CD4-positive, alpha-beta T cell (primary cell): ENCODE results near the gene IL16. TPM values are rescaled to one million over a fixed set of nuclear protein-coding genes. Genes with fewer than 3 reads are reported as not detected.

Source experiments
- ATAC-seq: fragments of 200-7000 bp; cut with Tn5 transposase; one replicate; pipeline ENCODE4 v1.10.0; 2022; ENCODE audit warnings: mild to moderate bottlenecking; ENCODE audit not compliant: poor library complexity
- CTCF ChIA-PET: fragments of 350-600 bp; sonication (Branson Sonifier 250); formaldehyde crosslinking; loops from one replicate; lab custom pipeline; 2021; ENCODE audit warnings: antibody characterized with exemption, inconsistent platforms; lab: Charles Lee
- POLR2A ChIA-PET: fragments of 350-600 bp; sonication (Branson Sonifier 250); formaldehyde crosslinking; loops from one replicate; lab custom pipeline; 2021; ENCODE audit warnings: antibody characterized with exemption, inconsistent platforms; lab: Charles Lee
- DNase-seq, 14 experiments: peaks; one replicate each; pipeline ENCODE4 v3.0.0-alpha.2; 2013 to 2020; ENCODE audit warnings: mixed read lengths in 2 of 14
- H3K27ac ChIP-seq, 2 donors: one replicate each; pipeline versions ENCODE4 v1.5.1 to v1.7.0; 2013; ENCODE audit warnings: low read length in 2 of 2, low read depth in 1 of 2, mild to moderate bottlenecking in 1 of 2
- H3K27me3 ChIP-seq, 2 experiments: 1 replicate in 1 of 2; 2 replicates in 1 of 2; pipeline versions ENCODE4 v1.6.1 to v1.7.0; 2013; ENCODE audit warnings: low read length in 2 of 2, control low read depth in 1 of 2, mild to moderate bottlenecking in 1 of 2, moderate library complexity in 1 of 2; ENCODE audit not compliant: insufficient read depth in 2 of 2, control insufficient read depth in 1 of 2
- H3K36me3 ChIP-seq: one replicate; pipeline ENCODE4 v1.6.1; 2013; ENCODE audit warnings: low read length, control low read depth; ENCODE audit not compliant: insufficient read depth
- H3K4me1 ChIP-seq: one replicate; pipeline ENCODE4 v1.6.1; 2013; ENCODE audit warnings: low read length, control low read depth; ENCODE audit not compliant: insufficient read depth
- H3K4me3 ChIP-seq: one replicate; pipeline ENCODE4 v1.5.1; 2013; ENCODE audit warnings: mild to moderate bottlenecking, low read length, moderate library complexity
- H3K9me3 ChIP-seq, 2 experiments: 1 replicate in 1 of 2; 2 replicates in 1 of 2; pipeline versions ENCODE4 v1.6.1 to v1.7.0; 2013; ENCODE audit warnings: low read length in 2 of 2, mild to moderate bottlenecking in 2 of 2, control low read depth in 1 of 2, moderate library complexity in 1 of 2; ENCODE audit not compliant: control insufficient read depth in 1 of 2, insufficient read depth in 1 of 2
- H3K27ac Mint-ChIP-seq: one replicate; pipeline ENCODE4 v1.8.0; 2020; ENCODE audit warnings: mixed read lengths
- H3K27me3 Mint-ChIP-seq: one replicate; pipeline ENCODE4 v1.8.0; 2021; ENCODE audit warnings: mixed read lengths
- H3K36me3 Mint-ChIP-seq: one replicate; pipeline ENCODE4 v1.8.0; 2021; ENCODE audit warnings: low read depth, mixed read lengths
- H3K4me1 Mint-ChIP-seq: one replicate; pipeline ENCODE4 v1.8.0; 2021; ENCODE audit warnings: low read depth, mixed read lengths
- H3K4me3 Mint-ChIP-seq: one replicate; pipeline ENCODE4 v1.8.0; 2020; ENCODE audit warnings: mild to moderate bottlenecking, mixed read lengths
- H3K9me3 Mint-ChIP-seq: one replicate; pipeline ENCODE4 v1.8.0; 2020; ENCODE audit warnings: mixed read lengths
- intact Hi-C, 2 experiments: fragments of 100-400 bp; cut with DNase I in 1 of 2; cut with micrococcal nuclease in 1 of 2; formaldehyde crosslinking; loops; one replicate each; pipeline versions ENCODE4 v1.15.1 to v1.9.0; 2023 to 2025; cut with DNase I, micrococcal nuclease
- total RNA-seq, 174 experiments: library from RNA in 2 of 174; stranded (reverse) in 2 of 174; gene quantifications; one replicate each; pipeline ENCODE4 v1.2.3 and lab custom pipeline; 2021 to 2026
- TF ChIP-seq, protein P1 (sequence below): fragments of 200-600 bp; IDR thresholded peaks from one replicate; pipeline ENCODE4 v1.8.0; 2022; ENCODE audit warnings: antibody characterized with exemption, mild to moderate bottlenecking

The IL16 gene
- total RNA-seq, 2 experiments from 2014 or later: 164 to 168 TPM

DNA sequence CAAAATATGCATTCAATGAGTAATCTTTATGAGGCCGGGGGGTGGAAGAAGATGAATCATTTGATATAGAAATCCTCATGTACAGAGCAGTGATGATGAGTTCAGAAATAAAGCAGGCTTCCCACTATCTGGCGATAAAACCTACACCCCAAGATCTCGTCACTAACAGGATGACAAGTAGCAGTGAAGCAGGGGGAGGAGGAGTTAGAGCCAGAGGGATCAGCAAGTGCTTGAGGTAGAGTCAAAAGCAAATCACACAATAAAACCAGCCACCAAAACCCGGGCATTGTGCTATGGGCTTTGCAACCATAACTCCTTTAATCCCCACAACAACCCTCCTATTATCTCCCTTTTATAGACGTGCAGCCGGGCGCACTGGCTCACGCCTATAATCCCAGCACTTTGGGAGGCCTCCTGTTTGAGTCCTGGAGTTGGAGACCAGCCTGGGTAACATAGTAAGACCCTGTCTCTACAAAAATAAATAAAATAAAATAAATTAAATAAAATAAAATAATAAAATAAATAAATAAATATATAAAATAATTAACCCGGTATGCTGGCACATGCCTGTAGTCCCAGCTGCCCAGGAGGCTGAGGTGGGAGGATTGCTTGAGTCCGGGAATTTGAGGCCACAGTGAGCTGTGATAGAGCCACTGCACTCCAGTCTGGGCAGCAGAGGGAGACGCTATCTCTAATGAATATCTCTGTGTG, 74.3 kb downstream of the IL16 start:
- ATAC-seq (no peak), DNase-seq (no peak)
- H3K4me3 Mint-ChIP-seq: no peak overlapping the region
- Histone ChIP-seq H3K9me3 (no peaks in the 10 kb centered on the region), H3K4me3 (no peak overlapping the region), H3K27ac (no peak overlapping the region), H3K36me3 (no peaks in the 10 kb centered on the region), H3K27me3 (no peaks in the 10 kb centered on the region), H3K4me1 (peaks cover 18% of the 10 kb centered on the region)
- POLR2A ChIA-PET: no interaction called here
- TF ChIP-seq, protein P1, sequence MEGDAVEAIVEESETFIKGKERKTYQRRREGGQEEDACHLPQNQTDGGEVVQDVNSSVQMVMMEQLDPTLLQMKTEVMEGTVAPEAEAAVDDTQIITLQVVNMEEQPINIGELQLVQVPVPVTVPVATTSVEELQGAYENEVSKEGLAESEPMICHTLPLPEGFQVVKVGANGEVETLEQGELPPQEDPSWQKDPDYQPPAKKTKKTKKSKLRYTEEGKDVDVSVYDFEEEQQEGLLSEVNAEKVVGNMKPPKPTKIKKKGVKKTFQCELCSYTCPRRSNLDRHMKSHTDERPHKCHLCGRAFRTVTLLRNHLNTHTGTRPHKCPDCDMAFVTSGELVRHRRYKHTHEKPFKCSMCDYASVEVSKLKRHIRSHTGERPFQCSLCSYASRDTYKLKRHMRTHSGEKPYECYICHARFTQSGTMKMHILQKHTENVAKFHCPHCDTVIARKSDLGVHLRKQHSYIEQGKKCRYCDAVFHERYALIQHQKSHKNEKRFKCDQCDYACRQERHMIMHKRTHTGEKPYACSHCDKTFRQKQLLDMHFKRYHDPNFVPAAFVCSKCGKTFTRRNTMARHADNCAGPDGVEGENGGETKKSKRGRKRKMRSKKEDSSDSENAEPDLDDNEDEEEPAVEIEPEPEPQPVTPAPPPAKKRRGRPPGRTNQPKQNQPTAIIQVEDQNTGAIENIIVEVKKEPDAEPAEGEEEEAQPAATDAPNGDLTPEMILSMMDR: no peak
- H3K9me3 Mint-ChIP-seq: no peaks in the 10 kb centered on the region
- H3K4me1 Mint-ChIP-seq: peaks cover 40% of the 10 kb centered on the region
- H3K27me3 Mint-ChIP-seq: no peaks in the 10 kb centered on the region
- intact Hi-C loops: loop anchor here in 1 of 2 experiments (10.0 kb wide), 1 partner anchor 204 kb away; no protein-coding TSS in a partner anchor
- H3K36me3 Mint-ChIP-seq: peaks cover under 1% of the 10 kb centered on the region
- H3K27ac Mint-ChIP-seq: no peak overlapping the region
- CTCF ChIA-PET: no interaction called here

DNA sequence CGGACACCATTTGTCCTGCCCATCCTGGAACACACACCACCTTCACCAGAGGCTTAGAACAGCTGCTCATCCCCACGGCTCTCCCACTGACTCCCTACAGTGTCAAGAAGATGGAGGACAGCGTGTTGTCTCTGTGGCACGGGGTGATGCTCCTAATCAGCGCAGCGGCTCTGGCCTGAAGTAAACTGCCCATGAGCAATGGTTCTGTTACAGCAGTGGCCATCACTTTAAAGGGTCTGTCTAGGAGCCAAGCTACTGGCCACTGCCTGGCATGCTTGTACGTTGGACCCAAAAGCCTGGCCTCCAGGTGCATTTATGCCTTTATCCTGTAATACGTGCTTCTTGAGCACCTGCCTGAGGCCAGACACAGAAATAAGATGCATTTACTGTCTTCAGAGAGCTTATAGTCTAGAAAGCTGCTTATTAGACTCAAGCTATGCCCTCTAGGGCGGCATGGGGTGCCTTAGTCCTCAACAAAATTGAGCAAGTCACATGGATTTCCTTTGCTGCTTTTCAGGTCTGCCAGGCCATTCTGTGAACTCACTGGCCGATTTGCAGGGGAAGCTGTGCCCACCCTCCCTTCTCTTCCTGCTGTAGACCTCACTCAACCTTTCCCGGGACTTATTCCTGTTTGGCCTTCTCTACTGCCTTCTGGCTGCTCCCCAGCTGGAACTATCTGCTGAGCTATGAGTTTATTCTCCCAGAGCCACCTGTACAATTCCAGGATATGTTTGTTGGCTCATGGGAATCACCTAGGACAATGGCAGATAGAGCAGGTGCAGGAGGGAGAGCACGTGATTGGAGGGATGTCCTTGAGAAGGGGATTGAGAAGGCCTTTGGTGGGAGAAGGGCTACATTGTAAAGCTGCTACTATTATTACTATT, 75.3 kb downstream of the IL16 start:
- intact Hi-C loops: loop anchor here in 1 of 2 experiments (10.0 kb wide), 1 partner anchor 203 kb away; no protein-coding TSS in a partner anchor
- H3K27ac Mint-ChIP-seq: no peak overlapping the region
- peaks cover 1% of the 10 kb centered on the region for H3K9me3 Mint-ChIP-seq
- ChIA-PET POLR2A (interaction anchor here (0.7 to 13.8 kb wide), 2 partner anchors 29 to 52 kb away, joined by 4 to 396 read pairs; partner anchors contain the start of gene STARD5), CTCF (no interaction called here)
- peak in 1 of 14 experiments; percentile 6 for DNase-seq
- H3K4me1 Mint-ChIP-seq: peaks cover 42% of the 10 kb centered on the region
- no peak for ATAC-seq
- no peaks in the 10 kb centered on the region for H3K36me3 ChIP-seq
- peaks cover 0 to 5% of the 10 kb centered on the region in 2 experiments for H3K9me3 ChIP-seq
- H3K4me1 ChIP-seq: peaks cover 15% of the 10 kb centered on the region
- H3K4me3 Mint-ChIP-seq: no peak overlapping the region
- no peaks in the 10 kb centered on the region for H3K27me3 Mint-ChIP-seq
- H3K4me3 ChIP-seq: no peak overlapping the region
- TF ChIP-seq, protein P1: no peak
- no peaks in the 10 kb centered on the region for H3K27me3 ChIP-seq
- H3K27ac ChIP-seq: no peak overlapping the region
- H3K36me3 Mint-ChIP-seq: peaks cover 9% of the 10 kb centered on the region

DNA sequence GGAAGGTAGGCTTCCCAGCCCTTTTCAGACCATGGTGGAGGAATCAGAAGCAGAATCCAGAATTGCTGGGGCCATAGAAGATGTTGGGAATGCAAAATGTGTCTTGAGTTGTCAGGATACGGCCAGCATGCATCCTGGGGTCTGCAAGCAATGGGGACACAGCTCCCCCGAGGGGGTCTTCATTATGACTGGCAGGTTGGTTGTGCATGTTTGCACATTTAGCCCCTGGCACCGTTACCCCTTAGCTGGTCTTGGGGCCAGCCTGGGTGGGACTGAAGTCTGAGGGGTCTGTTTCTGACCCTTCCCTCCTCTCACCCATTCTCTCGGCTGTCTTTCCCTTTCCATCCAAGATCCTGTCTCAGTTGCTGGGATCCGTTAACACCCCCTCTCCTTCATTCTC, 76.5 kb downstream of the IL16 start:
- TF ChIP-seq, protein P1: no peak
- H3K27ac Mint-ChIP-seq: no peak overlapping the region
- Histone ChIP-seq H3K36me3 (no peaks in the 10 kb centered on the region), H3K4me1 (peaks cover 15% of the 10 kb centered on the region), H3K9me3 (peaks cover 4 to 12% of the 10 kb centered on the region in 2 experiments), H3K27me3 (no peaks in the 10 kb centered on the region), H3K27ac (no peak overlapping the region), H3K4me3 (no peak overlapping the region)
- DNase-seq (peak in 1 of 14 experiments; percentile 4), ATAC-seq (no peak)
- ChIA-PET CTCF (no interaction called here), POLR2A (interaction anchor here (13.8 kb wide), 1 partner anchor 28 kb away, joined by 396 read pairs; no protein-coding TSS in a partner anchor)
- H3K9me3 Mint-ChIP-seq: peaks cover 2% of the 10 kb centered on the region
- no peaks in the 10 kb centered on the region for H3K27me3 Mint-ChIP-seq
- intact Hi-C loops: loop anchor here in 1 of 2 experiments (10.0 kb wide), 1 partner anchor 202 kb away; no protein-coding TSS in a partner anchor
- H3K4me3 Mint-ChIP-seq: no peak overlapping the region
- H3K4me1 Mint-ChIP-seq: peaks cover 47% of the 10 kb centered on the region
- peaks cover 11% of the 10 kb centered on the region for H3K36me3 Mint-ChIP-seq
